Lower leg skin (tissue), 4 donors: ENCODE measurements around the gene MCF2L2. TPM values are rescaled to one million over a fixed set of nuclear protein-coding genes. Genes with fewer than 3 reads are reported as not detected.

Experiments
- DNase-seq, 2 donors: peaks; one replicate each; pipeline ENCODE4 v3.0.0-alpha.2; 2019; ENCODE audit warnings: low spot score in 2 of 2
- H3K4me3 ChIP-seq: fragments of 200-600 bp; sonication (generic); 2 replicates; pipeline ENCODE4 v1.5.1; 2017; ENCODE audit warnings: mild to moderate bottlenecking, low read depth; ENCODE audit not compliant: poor library complexity, severe bottlenecking
- POLR2A ChIP-seq, 2 donors: fragments of 450-650 bp; IDR thresholded peaks; one replicate each; pipeline ENCODE4 v1.6.1; 2016 to 2017; ENCODE audit warnings: antibody characterized with exemption in 2 of 2, mild to moderate bottlenecking in 1 of 2, moderate library complexity in 1 of 2
- WGBS, 2 donors: methylation state at CpG; one replicate each; pipeline ENCODE4 v1.1.5; 2018; 5-methylcytosine and 5-hydroxymethylcytosine counted together
- intact Hi-C: fragments of 100-400 bp; cut with DNase I; formaldehyde crosslinking; loops from one replicate; pipeline ENCODE4 v1.15.0; 2023; ENCODE audit warnings: low total_unique reads
- total RNA-seq, 4 donors: library from RNA; depleted of rRNA; stranded (reverse); fragments of >200 nt; gene quantifications; one replicate each; pipeline ENCODE4 v1.1.0, GENCODE V29; 2016
- TF ChIP-seq, protein P1 (sequence below), 3 donors: fragments of 450-650 bp; IDR thresholded peaks; one replicate each; pipeline ENCODE4 v1.5.1; 2016; ENCODE audit warnings: antibody characterized with exemption in 3 of 3, mild to moderate bottlenecking in 3 of 3, moderate library complexity in 2 of 3

Gene MCF2L2
- total RNA-seq, 4 donors from 2014 or later, result 0.88 to 1.3 (median 1.1) TPM; not detected in 1

DNA sequence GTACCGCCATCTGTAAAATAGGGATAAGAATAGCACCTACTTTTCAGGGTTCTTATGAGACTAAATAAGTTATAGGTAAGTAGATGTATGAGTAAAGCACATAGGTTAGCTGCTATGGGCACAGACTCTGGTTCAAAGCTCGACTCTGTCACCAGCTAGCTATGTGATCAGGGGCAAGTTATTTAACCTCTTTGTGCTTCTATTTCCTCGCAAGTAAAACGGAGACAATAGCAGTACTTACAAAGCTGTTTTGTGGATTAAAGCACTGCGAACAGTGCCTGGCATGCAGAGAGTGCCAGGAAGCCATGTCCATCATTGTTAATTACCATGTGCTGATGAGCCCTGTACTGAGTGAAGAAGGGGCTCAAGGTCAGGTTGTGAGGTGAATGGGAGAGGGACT, 267.8 kb downstream of the MCF2L2 start:
- intact Hi-C loops, result no loop called here
- no peak for TF ChIP-seq POLR2A (IDR thresholded peaks at IDR 0.05)
- TF ChIP-seq, protein P1, sequence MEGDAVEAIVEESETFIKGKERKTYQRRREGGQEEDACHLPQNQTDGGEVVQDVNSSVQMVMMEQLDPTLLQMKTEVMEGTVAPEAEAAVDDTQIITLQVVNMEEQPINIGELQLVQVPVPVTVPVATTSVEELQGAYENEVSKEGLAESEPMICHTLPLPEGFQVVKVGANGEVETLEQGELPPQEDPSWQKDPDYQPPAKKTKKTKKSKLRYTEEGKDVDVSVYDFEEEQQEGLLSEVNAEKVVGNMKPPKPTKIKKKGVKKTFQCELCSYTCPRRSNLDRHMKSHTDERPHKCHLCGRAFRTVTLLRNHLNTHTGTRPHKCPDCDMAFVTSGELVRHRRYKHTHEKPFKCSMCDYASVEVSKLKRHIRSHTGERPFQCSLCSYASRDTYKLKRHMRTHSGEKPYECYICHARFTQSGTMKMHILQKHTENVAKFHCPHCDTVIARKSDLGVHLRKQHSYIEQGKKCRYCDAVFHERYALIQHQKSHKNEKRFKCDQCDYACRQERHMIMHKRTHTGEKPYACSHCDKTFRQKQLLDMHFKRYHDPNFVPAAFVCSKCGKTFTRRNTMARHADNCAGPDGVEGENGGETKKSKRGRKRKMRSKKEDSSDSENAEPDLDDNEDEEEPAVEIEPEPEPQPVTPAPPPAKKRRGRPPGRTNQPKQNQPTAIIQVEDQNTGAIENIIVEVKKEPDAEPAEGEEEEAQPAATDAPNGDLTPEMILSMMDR (IDR thresholded peaks at IDR 0.05), result no peak
- no peak overlapping the region for H3K4me3 ChIP-seq
- 75 to 94% methylated on average over 5 of the region's 5 CpGs for WGBS, 2 donors
- no peak for DNase-seq

GRCh38 chr3:183159333-183159732, 269.1 kb downstream of the MCF2L2 start:
- DNase-seq, result no peak
- no peak overlapping the region for H3K4me3 ChIP-seq
- 72 to 80% methylated on average over 3 of the region's 3 CpGs for WGBS, 2 donors
- intact Hi-C loops, result no loop called here
- TF ChIP-seq POLR2A (IDR thresholded peaks at IDR 0.05), result no peak
- TF ChIP-seq, protein P1 (IDR thresholded peaks at IDR 0.05), result no peak

DNA sequence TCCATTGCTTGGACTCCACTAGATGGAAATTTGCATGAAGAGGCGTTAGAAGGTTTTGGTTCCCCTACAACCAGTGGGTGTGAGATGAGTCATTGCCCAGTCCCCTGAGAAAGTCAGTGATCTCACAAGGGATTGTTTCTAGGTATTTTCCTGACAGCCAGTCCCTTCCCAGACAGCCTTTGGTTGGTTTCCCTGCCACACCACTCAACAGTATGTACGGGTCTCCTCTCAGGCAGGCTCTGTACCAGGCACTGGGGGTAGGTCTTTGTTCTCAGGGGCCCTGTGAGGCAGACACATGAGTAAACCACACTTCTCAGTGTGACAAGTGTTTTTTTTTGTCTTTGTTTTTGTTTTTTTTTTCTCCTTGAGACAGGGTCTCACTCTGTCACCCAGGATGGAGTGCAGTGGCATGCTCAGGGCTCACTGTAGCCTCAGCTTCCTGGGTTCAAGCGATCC, 269.8 kb downstream of the MCF2L2 start:
- TF ChIP-seq, protein P1 (IDR thresholded peaks at IDR 0.05), result no peak
- no peak for TF ChIP-seq POLR2A (IDR thresholded peaks at IDR 0.05)
- no peak for DNase-seq
- no peak overlapping the region for H3K4me3 ChIP-seq
- intact Hi-C loops, result no loop called here
- 59 to 66% methylated on average over 3 of the region's 3 CpGs for WGBS, 2 donors

DNA sequence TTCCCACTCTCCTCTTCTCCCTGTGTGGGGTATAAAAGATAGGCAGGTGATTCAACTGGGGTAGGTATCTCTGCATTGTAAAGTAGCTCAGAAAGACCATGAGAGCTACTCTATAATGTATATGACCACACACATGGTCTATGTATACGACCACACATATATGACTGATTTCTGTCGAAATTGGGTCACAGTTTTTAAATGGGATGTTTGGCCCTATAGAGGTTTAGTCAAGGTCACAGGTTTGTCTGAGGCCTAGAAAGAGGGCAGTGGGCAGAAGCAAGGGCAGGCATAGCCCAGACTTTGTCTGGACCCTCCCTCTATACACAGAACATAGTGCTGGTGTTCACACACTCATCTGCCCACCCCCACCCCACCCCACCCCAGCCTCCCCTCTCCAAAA, 270.3 kb downstream of the MCF2L2 start:
- intact Hi-C loops, result no loop called here
- H3K4me3 ChIP-seq, result no peak overlapping the region
- 89% methylated on average over 2 of the region's 2 CpGs for WGBS, 2 donors
- TF ChIP-seq, protein P1 (IDR thresholded peaks at IDR 0.05), result no peak
- TF ChIP-seq POLR2A (IDR thresholded peaks at IDR 0.05), result no peak
- DNase-seq, result no peak

GRCh38 chr3:183156266-183156665, 272.2 kb downstream of the MCF2L2 start:
- no peak for DNase-seq
- 84 to 86% methylated on average over 5 of the region's 5 CpGs for WGBS, 2 donors
- intact Hi-C loops, result no loop called here
- TF ChIP-seq, protein P1 (IDR thresholded peaks at IDR 0.05), result no peak
- TF ChIP-seq POLR2A (IDR thresholded peaks at IDR 0.05), result no peak
- H3K4me3 ChIP-seq, result no peak overlapping the region

DNA sequence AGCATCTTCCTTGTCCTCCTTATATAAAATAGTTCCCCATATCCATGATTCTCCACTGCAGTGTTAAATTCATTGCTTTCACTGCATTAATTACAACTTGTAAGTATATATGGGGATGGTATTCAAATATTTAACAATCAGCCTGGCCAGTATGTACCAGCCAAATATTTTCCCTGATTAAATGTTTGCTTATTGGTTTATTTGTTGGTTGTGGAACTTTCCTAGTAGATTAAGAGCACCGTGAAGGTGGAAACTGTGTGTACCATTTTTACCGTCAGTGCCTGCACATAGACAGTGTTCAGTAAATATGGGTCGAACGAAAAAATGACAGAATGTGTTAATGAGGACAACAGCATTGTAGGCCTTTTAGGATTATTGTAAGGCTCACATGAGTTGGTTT, 272.9 kb downstream of the MCF2L2 start:
- H3K4me3 ChIP-seq, result no peak overlapping the region
- TF ChIP-seq POLR2A (IDR thresholded peaks at IDR 0.05), result no peak
- TF ChIP-seq, protein P1 (IDR thresholded peaks at IDR 0.05), result no peak
- intact Hi-C loops, result no loop called here
- WGBS, 2 donors, result 93 to 96% methylated on average over 4 of the region's 4 CpGs
- no peak for DNase-seq
